ENCODE data around the gene NADK2. TPM values are rescaled to one million over a fixed set of nuclear protein-coding genes. Genes with fewer than 3 reads are reported as not detected.

NADK2 gene
- polyA plus RNA-seq, 1 of the 3 experiments (the other 2 are of a cell fraction), result 7.6 TPM

- Histone ChIP-seq H3K9me2 (no peaks in the 10 kb centered on the region), H3K4me3 (ENCODE audit: low read depth in 2 of 2, low read length in 1 of 2) (no peak overlapping the region), H3K27me3 (ENCODE audit: insufficient read depth) (no peaks in the 10 kb centered on the region), H3K9me3 (no peaks in the 10 kb centered on the region), H3F3A (replicated peaks; ENCODE audit: insufficient read depth) (no peaks in the 10 kb centered on the region), H3K4me2 (no peak overlapping the region), H4K20me1 (ENCODE audit: insufficient read depth) (no peaks in the 10 kb centered on the region), H3K27ac (ENCODE audit: low read depth in 2 of 2, low read length in 1 of 2) (no peak overlapping the region), H3K79me2 (ENCODE audit: insufficient read depth) (no peaks in the 10 kb centered on the region), H3K4me1 (ENCODE audit: control insufficient read depth in 1 of 2, insufficient read depth in 2 of 2, low read depth in 1 of 2, low read length in 1 of 2) (no peaks in the 10 kb centered on the region; a peak in 1 of 4 replicates), H2AFZ (ENCODE audit: low read depth) (no peak overlapping the region), H3K9ac (no peak overlapping the region), H3K36me3 (replicated peaks in 1 of 2; ENCODE audit: control insufficient read depth in 1 of 2, insufficient read depth in 2 of 2, low read length in 1 of 2) (peaks cover 49 to 92% of the 10 kb centered on the region in 2 experiments)
- POLR2A ChIA-PET, result no interaction called here
- CTCF ChIA-PET, result interaction anchor here (1.1 to 1.7 kb wide), 3 partner anchors 77 to 209 kb away, joined by 3 to 8 read pairs (median 3); no protein-coding TSS in a partner anchor
- TF ChIP-seq CHD2 (IDR thresholded peaks at IDR 0.05; ENCODE audit: low read length, partially characterized antibody) (no peak), MXI1 (IDR thresholded peaks at IDR 0.05; ENCODE audit: low read depth, low read length) (no peak), GATA2 (CRISPR knock-in tag; IDR thresholded peaks at IDR 0.05) (no peak), SMC3 (IDR thresholded peaks at IDR 0.05; ENCODE audit: low read depth, low read length) (no peak), GABPA (IDR thresholded peaks at IDR 0.05; ENCODE audit: low read depth) (no peak), NFIC (IDR thresholded peaks at IDR 0.05; ENCODE audit: borderline replicate concordance) (no peak), EP300 (IDR thresholded peaks at IDR 0.05; ENCODE audit: borderline replicate concordance in 1 of 2, low read depth in 1 of 2, low read length in 1 of 2) (no peak), MEF2A (IDR thresholded peaks at IDR 0.05; ENCODE audit: borderline replicate concordance, low read depth) (no peak), USF2 (IDR thresholded peaks at IDR 0.05; ENCODE audit: borderline replicate concordance, low read depth, low read length) (no peak), FOXJ3 (CRISPR knock-in tag; IDR thresholded peaks at IDR 0.05) (no peak), FOSL2 (IDR thresholded peaks at IDR 0.05; ENCODE audit: borderline replicate concordance, low read depth) (no peak), ELF1 (IDR thresholded peaks at IDR 0.05) (no peak), NRF1 (IDR thresholded peaks at IDR 0.05; ENCODE audit: low read depth, low read length) (no peak), CTCF (IDR thresholded peaks at IDR 0.05) (no peak), TCF12 (IDR thresholded peaks at IDR 0.05) (no peak), EZH2phosphoT487 (IDR thresholded peaks at IDR 0.05; ENCODE audit: borderline replicate concordance, low read depth) (no peak), POLR2AphosphoS5 (IDR thresholded peaks at IDR 0.05; ENCODE audit: low read depth, low read length) (no peak), RCOR1 (IDR thresholded peaks at IDR 0.05; ENCODE audit: low read length) (no peak), RFX5 (IDR thresholded peaks at IDR 0.05; ENCODE audit: low read length) (no peak)
- TF ChIP-seq, protein P1, sequence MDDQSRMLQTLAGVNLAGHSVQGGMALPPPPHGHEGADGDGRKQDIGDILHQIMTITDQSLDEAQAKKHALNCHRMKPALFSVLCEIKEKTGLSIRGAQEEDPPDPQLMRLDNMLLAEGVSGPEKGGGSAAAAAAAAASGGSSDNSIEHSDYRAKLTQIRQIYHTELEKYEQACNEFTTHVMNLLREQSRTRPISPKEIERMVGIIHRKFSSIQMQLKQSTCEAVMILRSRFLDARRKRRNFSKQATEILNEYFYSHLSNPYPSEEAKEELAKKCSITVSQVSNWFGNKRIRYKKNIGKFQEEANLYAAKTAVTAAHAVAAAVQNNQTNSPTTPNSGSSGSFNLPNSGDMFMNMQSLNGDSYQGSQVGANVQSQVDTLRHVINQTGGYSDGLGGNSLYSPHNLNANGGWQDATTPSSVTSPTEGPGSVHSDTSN (IDR thresholded peaks at IDR 0.05), result no peak
- 90% methylated on average over 1 of the region's 1 CpG for WGBS (ENCODE audit: low lambda C conversion rate)
- no peak for DNase-seq
Measured at GRCh38 chr5:36172599-36172998, 69.1 kb downstream of the NADK2 start.
